ENCODE results near the gene CLCNKB.
"Not testable (repeated sequence)": the region's sequence is repeated elsewhere in the genome, so short reads cannot be mapped to it uniquely, and the experiment has no call there.

DNA sequence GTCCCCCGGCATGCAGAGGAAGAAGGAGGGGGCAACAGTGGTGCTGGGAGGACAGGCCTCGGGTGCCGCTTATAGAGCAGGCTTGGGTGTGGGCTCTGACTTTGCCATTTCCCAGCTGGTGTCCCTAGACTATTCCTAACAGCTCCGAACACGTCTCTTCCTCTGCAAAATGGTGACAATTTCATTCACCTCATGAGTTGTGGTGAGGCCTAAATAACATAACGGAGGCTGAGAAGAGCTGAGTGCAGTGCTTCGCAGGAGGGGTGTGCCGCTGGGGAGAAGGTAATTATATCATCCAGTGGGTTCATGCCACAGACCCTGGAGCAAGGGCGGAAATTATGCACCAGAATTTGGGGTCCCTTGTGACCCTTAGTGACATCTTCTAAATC lies 19.1 kb downstream of the CLCNKB start:
- not testable (repeated sequence) for TF ChIP-seq POLR2AphosphoS5 (IDR thresholded peaks at IDR 0.05; ENCODE audit: borderline replicate concordance, low read depth, low read length); EZH2 (IDR thresholded peaks at IDR 0.05); FOXP2 (optimal IDR thresholded peaks at IDR 0.05; ENCODE audit: control extremely low read depth, extremely low read length, insufficient read depth)

All from SK-N-MC (cell line).